ENCODE data around the gene ACOXL.

ACOXL gene

DNA sequence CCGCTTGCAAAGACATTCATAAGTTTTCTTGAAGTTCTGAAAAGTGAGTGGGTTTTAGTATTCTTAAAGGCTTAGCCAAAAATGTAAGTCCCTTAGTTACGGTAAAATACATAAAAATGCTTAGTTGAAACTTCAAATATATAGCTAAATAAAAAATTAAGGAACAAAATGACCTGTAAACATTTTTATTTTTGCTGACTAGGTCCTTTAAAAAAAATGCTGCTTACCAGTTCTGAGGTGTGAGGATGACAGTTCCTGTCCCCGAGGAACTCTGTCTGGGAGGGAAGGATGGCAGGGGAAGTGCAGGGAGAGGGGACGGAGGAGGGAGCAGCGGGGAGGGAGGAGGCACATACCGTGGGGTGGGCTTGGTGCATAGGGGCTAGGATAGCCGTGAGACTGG, 285.5 kb downstream of the ACOXL start:
- Histone ChIP-seq H3K4me3 (ENCODE audit: low read depth, low read length) (no peak overlapping the region), H3K27me3 (no peaks in the 10 kb centered on the region), H3K9me3 (no peaks in the 10 kb centered on the region), H3K4me1 (no peaks in the 10 kb centered on the region), H3K36me3 (no peaks in the 10 kb centered on the region)
- TF ChIP-seq, protein P1, sequence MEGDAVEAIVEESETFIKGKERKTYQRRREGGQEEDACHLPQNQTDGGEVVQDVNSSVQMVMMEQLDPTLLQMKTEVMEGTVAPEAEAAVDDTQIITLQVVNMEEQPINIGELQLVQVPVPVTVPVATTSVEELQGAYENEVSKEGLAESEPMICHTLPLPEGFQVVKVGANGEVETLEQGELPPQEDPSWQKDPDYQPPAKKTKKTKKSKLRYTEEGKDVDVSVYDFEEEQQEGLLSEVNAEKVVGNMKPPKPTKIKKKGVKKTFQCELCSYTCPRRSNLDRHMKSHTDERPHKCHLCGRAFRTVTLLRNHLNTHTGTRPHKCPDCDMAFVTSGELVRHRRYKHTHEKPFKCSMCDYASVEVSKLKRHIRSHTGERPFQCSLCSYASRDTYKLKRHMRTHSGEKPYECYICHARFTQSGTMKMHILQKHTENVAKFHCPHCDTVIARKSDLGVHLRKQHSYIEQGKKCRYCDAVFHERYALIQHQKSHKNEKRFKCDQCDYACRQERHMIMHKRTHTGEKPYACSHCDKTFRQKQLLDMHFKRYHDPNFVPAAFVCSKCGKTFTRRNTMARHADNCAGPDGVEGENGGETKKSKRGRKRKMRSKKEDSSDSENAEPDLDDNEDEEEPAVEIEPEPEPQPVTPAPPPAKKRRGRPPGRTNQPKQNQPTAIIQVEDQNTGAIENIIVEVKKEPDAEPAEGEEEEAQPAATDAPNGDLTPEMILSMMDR (IDR thresholded peaks at IDR 0.05; ENCODE audit: low read depth, low read length): no peak
- DNase-seq: no peak

DNA sequence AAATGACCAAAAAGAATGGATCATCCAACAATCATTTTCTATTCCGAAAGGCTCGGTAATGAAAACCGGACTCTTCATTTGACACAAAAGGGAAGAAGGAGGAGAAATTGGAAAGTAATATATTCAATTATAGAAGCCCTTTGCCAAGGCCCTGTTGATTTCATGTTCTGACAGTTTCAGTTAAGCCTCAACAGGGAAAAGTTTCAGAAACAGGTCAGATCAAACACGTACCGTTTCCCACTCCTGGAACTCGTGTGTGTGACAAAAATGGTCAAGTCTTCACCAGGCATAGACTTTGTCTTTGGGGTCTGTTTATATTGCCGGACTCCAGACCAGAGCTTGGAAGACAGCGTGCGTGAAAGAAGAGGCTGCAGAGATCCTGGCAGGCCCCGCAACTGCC, 287.0 kb downstream of the ACOXL start:
- TF ChIP-seq, protein P1 (IDR thresholded peaks at IDR 0.05; ENCODE audit: low read depth, low read length): no peak
- Histone ChIP-seq H3K4me1 (no peaks in the 10 kb centered on the region), H3K27me3 (no peaks in the 10 kb centered on the region), H3K4me3 (ENCODE audit: low read depth, low read length) (no peak overlapping the region), H3K36me3 (no peaks in the 10 kb centered on the region), H3K9me3 (no peaks in the 10 kb centered on the region)
- DNase-seq: no peak

DNA sequence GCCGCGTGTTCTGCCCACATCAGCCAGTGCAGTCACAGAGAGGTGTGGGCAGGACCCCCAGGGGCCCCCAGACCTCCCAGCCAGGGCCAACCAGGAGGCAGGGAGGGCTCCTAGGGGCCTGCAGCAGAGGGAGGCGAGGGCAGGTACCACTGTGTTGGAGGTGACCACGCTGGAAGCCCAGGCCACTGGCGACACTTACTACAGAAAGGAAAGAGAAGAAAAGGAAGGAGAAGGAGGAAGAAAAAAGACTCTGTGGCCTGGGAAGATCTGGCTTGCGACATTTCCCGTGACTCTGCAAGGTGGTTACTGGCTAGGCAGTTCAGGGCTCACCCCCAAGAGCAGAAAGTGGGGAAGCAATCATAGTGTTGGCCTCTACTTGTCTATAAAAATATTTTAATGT, 290.3 kb downstream of the ACOXL start:
- DNase-seq: no peak
- Histone ChIP-seq H3K27me3 (no peaks in the 10 kb centered on the region), H3K36me3 (no peaks in the 10 kb centered on the region), H3K4me1 (no peaks in the 10 kb centered on the region), H3K9me3 (no peaks in the 10 kb centered on the region), H3K4me3 (ENCODE audit: low read depth, low read length) (no peak overlapping the region)
- TF ChIP-seq, protein P1 (IDR thresholded peaks at IDR 0.05; ENCODE audit: low read depth, low read length): no peak

DNA sequence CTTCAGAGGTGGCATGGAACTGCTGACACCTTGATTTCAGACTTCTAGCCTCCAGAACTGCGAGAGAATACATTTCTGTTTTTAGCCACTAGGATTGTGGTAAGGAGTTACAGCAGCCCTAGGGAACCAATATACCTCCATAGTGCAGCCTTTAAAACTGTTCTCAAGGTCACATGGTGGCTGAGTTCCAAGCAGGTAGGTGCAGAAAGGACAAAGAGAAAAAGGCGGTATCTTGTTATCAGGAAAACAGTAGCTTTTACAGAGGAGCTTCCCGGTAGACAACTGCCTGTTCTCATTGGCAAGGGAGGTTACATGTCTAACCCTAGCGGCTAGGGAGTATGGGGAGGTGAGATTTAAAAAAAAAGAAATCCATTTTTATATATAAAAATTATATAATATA, 292.1 kb downstream of the ACOXL start:
- no peak overlapping the region for H3K4me3 ChIP-seq (ENCODE audit: low read depth, low read length)
- no peak for DNase-seq
- H3K36me3 ChIP-seq: no peaks in the 10 kb centered on the region
- TF ChIP-seq, protein P1 (IDR thresholded peaks at IDR 0.05; ENCODE audit: low read depth, low read length): no peak
- no peaks in the 10 kb centered on the region for H3K9me3 ChIP-seq
- H3K27me3 ChIP-seq: no peaks in the 10 kb centered on the region
- H3K4me1 ChIP-seq: no peaks in the 10 kb centered on the region

DNA sequence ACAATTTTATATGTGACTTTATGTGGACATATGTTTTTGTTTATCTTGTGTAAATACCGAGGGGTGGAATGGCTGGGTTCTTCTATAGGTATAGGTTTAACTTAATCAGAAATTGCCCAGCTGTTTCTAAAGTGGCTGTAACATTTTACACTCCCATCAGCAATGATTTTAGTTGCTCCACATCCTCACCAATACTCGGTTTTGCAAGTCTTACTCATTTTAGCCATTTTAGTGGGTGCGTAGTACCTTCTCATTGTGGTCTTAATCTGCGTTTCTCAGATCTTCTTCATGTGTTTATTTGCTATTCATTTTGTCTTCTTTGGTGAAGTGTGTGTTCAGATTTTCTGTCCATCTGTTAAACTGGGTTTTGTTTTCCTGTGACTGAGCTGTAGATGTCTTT, 292.9 kb downstream of the ACOXL start:
- Histone ChIP-seq H3K4me1 (no peaks in the 10 kb centered on the region), H3K27me3 (no peaks in the 10 kb centered on the region), H3K4me3 (ENCODE audit: low read depth, low read length) (no peak overlapping the region), H3K9me3 (no peaks in the 10 kb centered on the region), H3K36me3 (no peaks in the 10 kb centered on the region)
- DNase-seq: no peak
- TF ChIP-seq, protein P1 (IDR thresholded peaks at IDR 0.05; ENCODE audit: low read depth, low read length): no peak

DNA sequence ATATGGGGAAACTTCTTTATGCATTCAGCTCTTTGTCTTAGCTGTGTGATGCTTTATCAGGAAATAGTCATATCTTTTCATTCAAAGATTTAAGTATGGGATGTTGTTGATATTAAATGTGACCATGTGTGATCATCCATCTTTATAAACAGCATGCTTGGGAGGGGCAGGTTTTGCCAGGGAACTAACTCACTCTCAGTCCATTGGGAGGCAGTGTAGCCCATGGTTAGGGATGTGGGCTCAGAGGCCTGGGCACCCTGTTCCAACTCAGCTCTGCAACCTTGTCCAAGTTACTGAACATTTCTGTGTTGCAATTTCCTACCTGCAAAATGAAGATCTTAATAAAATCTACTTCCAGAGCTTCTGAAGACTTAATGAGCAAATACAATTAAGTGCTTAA, 296.3 kb downstream of the ACOXL start:
- no peak for DNase-seq
- Histone ChIP-seq H3K36me3 (no peaks in the 10 kb centered on the region), H3K9me3 (no peaks in the 10 kb centered on the region), H3K4me1 (no peaks in the 10 kb centered on the region), H3K4me3 (ENCODE audit: low read depth, low read length) (no peak overlapping the region), H3K27me3 (no peaks in the 10 kb centered on the region)
- TF ChIP-seq, protein P1 (IDR thresholded peaks at IDR 0.05; ENCODE audit: low read depth, low read length): no peak
